Mesenteric fat pad (tissue), 1 donor: ENCODE measurements around the gene DAB2IP. TPM values are rescaled to one million over a fixed set of nuclear protein-coding genes. Genes with fewer than 3 reads are reported as not detected.
"Not testable (repeated sequence)": the region's sequence is repeated elsewhere in the genome, so short reads cannot be mapped to it uniquely, and the experiment has no call there.

ENCODE experiments used
- DNase-seq: peaks from one replicate; pipeline ENCODE4 v3.0.0-alpha.2; 2020; ENCODE audit warnings: low spot score
- total RNA-seq: library from RNA; stranded (reverse); fragmentation: NEBNext Ultra II Directional; extraction: Animal tissue kit (Norgen Biotek cat#: 25700); gene quantifications from one replicate; pipeline ENCODE4 v1.2.1, GENCODE V29; 2021
- donor health status: DM: yes; HTN: yes; CAD: no.

The DAB2IP gene
- total RNA-seq, 1 donor from 2014 or later: 86.1 TPM

- no peak for DNase-seq
Measured at GRCh38 chr9:121643473-121643872, 8.0 kb upstream of the DAB2IP start.

- not testable (repeated sequence) for DNase-seq
Measured at GRCh38 chr9:121644040-121644439, 7.4 kb upstream of the DAB2IP start.

- no peak for DNase-seq
Measured at GRCh38 chr9:121645003-121645402, 6.4 kb upstream of the DAB2IP start.

GRCh38 chr9:121645853-121646807 lies 5.3 kb upstream of the DAB2IP start:
- no peak for DNase-seq

DNA sequence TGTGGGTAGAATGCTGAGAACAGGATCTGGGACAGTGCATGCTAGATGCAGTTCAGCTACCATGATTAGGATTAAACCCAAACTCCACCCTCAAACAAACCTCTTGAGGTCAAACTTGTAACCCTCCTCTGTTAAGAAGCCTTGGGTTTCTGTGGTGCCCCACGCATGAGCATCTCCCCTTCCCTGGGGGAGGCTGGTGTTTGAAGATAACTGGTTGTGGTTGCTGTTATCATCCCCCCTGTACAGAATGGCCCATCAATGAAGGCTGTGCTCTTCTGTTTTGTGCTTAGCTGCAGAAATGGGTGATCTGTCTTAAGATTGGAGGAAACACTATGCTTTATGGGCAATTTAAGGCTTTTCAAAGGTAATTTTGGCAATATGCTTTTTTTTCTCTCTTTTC lies 4.4 kb upstream of the DAB2IP start:
- no peak for DNase-seq

- no peak for DNase-seq
Measured at GRCh38 chr9:121648172-121648571, 3.3 kb upstream of the DAB2IP start.

GRCh38 chr9:121648799-121649198 lies 2.6 kb upstream of the DAB2IP start:
- no peak for DNase-seq

DNA sequence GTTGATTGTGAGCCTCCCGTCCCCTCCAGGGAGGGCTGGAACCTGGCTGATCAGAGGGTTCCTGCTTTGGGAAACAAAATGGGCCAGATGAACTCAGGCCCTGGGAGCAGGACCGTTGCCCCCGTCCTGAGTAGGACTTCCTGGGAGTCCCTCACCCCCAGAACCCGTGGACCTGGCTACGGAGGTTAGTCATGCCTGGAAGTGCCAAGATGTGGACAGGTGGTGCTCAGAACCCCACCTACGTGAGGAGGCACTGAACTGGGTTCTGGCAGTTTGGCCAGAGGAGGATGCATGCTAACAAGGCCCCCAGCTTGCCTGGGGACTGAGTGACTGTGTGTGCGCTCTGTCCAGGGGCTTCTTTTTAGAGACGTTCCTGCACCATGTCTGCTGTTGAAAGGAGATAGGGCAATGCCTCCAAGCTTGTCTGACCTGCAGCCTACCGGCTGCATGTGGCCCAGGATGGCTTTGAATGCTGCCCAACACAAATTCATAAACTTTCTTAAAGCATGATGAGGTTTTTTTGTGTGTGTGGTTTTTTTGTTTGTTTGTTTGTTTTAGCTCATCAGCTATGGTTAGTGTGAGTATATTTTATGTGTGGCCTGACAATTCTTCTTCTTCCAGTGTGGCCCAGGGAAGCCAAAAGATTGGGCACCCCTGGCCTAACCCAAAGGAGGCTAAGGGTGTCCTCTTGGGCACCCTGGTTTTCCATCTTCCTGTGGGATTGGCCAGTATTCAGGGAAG lies 1.8 kb upstream of the DAB2IP start:
- no peak for DNase-seq

- DNase-seq: no peak
Measured at GRCh38 chr9:121650217-121651007, 1.0 kb upstream of the DAB2IP start.

DNA sequence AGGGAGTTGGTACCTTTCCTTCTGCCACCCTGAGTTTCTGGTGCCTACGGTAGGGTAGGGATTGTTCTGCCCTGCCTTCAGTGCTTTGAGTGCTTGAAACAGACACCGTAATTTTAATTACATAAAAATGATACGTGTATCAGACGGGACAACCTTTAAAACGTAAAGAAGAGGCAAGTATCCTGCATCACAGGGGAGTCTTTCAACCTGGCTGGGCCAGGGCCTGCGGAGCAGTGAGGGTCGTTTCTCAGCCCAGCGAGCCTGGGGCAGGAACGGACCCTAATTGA lies 483 bp upstream of the DAB2IP start:
- no peak for DNase-seq

DNA sequence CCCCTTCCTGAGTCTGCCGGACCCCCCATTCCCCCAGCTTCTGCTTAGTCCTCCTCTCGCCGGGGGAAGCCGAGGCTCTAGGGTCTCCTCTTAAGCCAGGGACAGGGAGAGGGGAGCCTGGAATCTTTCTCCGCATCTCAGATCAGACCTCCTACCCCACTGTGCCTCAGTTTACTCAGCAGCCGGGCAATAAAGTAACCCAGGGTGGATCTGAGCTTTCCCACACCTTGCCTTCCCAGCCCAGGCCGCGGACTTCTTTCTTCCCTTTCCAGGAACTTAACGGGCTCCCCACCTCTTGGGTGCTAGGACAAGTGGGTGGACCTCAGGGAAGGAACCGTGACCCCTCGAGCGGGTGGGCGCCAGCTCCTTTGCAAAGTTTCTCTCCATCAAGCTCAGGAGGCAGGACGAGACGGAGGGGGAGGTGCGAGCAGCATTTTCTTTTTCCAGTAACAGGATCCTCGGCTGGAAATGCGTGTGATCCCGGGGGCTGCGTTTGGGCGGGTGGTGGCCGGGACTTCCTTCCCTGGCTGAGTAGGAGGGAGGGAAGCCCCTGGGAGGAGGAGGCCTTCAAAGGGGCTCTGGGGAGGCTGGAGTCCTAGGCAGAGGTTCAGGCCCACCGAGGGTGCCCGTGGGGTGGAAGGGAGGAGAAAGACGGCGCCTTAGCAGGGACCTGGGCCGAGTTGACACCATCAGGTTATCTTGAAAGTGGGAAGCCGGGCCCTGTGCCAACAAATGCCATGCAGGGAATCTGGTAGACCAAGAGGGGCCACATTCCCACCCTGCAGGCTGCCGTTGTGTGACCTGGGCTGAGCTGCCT lies 795 bp downstream of the DAB2IP start:
- no peak for DNase-seq

DNA sequence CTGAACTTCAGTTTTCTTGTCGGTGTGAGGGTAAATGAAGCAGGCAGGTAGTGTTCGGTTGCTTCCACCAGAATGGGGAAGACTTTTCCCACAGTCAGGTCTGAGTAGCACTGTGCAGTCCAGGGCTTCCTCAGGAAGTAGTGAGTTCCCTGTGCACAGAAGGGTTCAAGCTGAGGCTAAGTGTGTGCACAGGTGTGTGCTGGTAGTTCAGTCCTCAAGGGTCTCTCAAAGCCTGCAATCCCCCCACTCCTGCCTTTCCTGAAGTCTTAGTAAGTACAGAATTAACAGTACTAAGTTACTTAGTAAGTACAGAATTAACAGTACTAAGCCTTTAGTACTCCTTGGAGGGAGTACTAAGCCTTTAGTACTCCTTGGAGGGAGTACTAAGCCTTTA lies 1.4 kb downstream of the DAB2IP start:
- DNase-seq: no peak

DNA sequence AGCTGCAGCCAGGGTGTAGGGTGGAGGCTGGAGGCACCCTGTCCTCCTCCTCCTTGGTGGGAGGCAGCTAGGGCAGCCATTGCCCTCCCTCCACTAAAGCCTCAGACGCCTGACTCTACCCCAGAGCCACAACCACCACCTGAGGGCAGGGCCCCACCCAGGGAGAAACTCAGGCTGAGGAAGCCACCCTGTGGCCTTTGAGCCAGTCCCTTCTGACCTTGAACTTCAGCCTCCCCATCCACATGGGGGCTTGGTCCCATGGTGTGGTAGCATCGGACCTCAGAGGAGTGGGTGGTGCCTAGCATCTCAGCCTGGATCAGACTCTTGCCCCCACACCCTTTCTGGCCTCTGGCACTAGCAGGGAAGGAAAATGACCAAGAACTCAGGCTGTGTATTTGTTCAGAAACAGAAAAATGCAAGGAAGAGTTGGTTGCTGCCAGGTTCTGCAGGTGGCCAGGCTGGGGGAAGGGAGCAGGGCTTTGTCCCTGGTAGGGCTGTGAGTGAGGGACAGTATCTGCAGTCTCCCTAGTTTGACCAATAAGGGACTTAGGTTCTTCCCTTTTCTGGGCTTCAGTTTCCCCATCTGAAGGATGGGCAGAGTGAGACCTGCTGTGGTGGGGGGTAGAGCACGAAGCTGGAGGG lies 3.2 kb downstream of the DAB2IP start:
- no peak for DNase-seq

GRCh38 chr9:121655231-121655755 lies 3.9 kb downstream of the DAB2IP start:
- DNase-seq: no peak

GRCh38 chr9:121656941-121657470 lies 5.6 kb downstream of the DAB2IP start:
- no peak for DNase-seq

- DNase-seq: no peak
Measured at GRCh38 chr9:121658166-121658565, 6.7 kb downstream of the DAB2IP start.

GRCh38 chr9:121658591-121658990 lies 7.2 kb downstream of the DAB2IP start:
- no peak for DNase-seq

- DNase-seq: no peak
Measured at GRCh38 chr9:121660367-121660766, 8.9 kb downstream of the DAB2IP start.

DNA sequence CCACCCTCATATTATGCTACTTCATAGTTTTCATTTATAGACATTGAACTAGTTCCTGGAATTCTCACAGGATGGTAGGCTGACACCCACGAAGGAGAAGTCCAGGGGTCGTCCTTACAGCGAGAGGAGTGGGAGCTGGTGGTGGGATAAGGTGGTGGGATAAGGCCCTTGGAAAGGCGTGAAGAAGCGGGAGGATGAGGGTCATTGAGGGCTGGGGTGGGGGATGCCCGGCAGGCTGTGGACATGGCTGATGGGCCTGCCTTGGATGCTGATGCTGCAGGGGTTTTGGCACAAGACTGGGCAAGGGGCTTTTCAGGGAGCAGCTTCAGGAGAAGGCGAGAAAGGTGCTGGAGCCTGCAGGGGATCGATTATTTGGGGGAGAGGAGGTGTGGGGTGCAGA lies 9.4 kb downstream of the DAB2IP start:
- no peak for DNase-seq

- no peak for DNase-seq
Measured at GRCh38 chr9:121661328-121661727, 9.9 kb downstream of the DAB2IP start.
